CD4-positive, CD25-positive, alpha-beta regulatory T cell (primary cell): ENCODE measurements around the gene PPP2R2D. TPM values are rescaled to one million over a fixed set of nuclear protein-coding genes. Genes with fewer than 3 reads are reported as not detected.
A peak's percentile ranks its signal among the peaks of the same experiment; 100 is the strongest.

Experiments used
- ATAC-seq, 2 donors: fragments of 150-1000 bp; cut with Tn5 transposase; one replicate each; pipeline ENCODE4 v1.10.0; 2021; ENCODE audit warnings: low read depth in 2 of 2, moderate number of reproducible peaks in 2 of 2, moderate library complexity in 1 of 2
- DNase-seq, 3 donors: peaks; one replicate each; pipeline versions ENCODE4 v3.0.0 to v3.0.0-alpha.2; 2012 to 2022; ENCODE audit warnings: mixed read lengths in 1 of 3
- H3K27ac ChIP-seq: one replicate; pipeline ENCODE4 v1.7.0; 2013; ENCODE audit warnings: mild to moderate bottlenecking, low read length; ENCODE audit not compliant: insufficient read depth, poor library complexity, severe bottlenecking
- H3K27me3 ChIP-seq: one replicate; pipeline ENCODE4 v1.7.0; 2013; ENCODE audit warnings: low read length; ENCODE audit not compliant: control insufficient read depth, insufficient read depth
- H3K36me3 ChIP-seq: one replicate; pipeline ENCODE4 v1.7.0; 2013; ENCODE audit warnings: mild to moderate bottlenecking, low read length, moderate library complexity; ENCODE audit not compliant: control insufficient read depth, insufficient read depth
- H3K4me1 ChIP-seq: 2 replicates; pipeline ENCODE4 v1.7.0; 2013; ENCODE audit warnings: mild to moderate bottlenecking, low read length; ENCODE audit not compliant: insufficient read depth, control insufficient read depth, poor library complexity, severe bottlenecking
- H3K4me3 ChIP-seq: one replicate; pipeline ENCODE4 v1.7.0; 2013; ENCODE audit warnings: low read depth, mild to moderate bottlenecking, low read length, moderate library complexity
- H3K9me3 ChIP-seq, 2 experiments: 1 replicate in 1 of 2; 2 replicates in 1 of 2; pipeline ENCODE4 v1.7.0; 2013; ENCODE audit warnings: low read length in 2 of 2, mild to moderate bottlenecking in 1 of 2, moderate library complexity in 1 of 2; ENCODE audit not compliant: control insufficient read depth in 2 of 2
- H3K27ac Mint-ChIP-seq, 3 donors: one replicate each; pipeline ENCODE4 v1.8.0; 2020 to 2022; ENCODE audit warnings: mild to moderate bottlenecking in 3 of 3, mixed read lengths in 3 of 3, moderate library complexity in 2 of 3
- H3K27me3 Mint-ChIP-seq: one replicate; pipeline ENCODE4 v1.8.0; 2022; ENCODE audit warnings: mild to moderate bottlenecking, mixed read lengths
- H3K36me3 Mint-ChIP-seq: one replicate; pipeline ENCODE4 v1.8.0; 2020; ENCODE audit warnings: mixed read lengths
- H3K4me1 Mint-ChIP-seq, 4 donors: one replicate each; pipeline ENCODE4 v1.8.0; 2020 to 2022; ENCODE audit warnings: mixed read lengths in 4 of 4, mild to moderate bottlenecking in 1 of 4
- H3K4me3 Mint-ChIP-seq, 4 donors: one replicate each; pipeline ENCODE4 v1.8.0; 2020 to 2022; ENCODE audit warnings: mild to moderate bottlenecking in 4 of 4, mixed read lengths in 4 of 4, moderate library complexity in 3 of 4
- H3K9me3 Mint-ChIP-seq, 7 donors: one replicate each; pipeline ENCODE4 v1.8.0; 2020 to 2022; ENCODE audit warnings: mixed read lengths in 7 of 7, mild to moderate bottlenecking in 3 of 7, moderate library complexity in 2 of 7
- polyA plus RNA-seq, 4 donors: library from polyadenylated mRNA; unstranded; fragments of 300-500 nt; fragmentation: Illumina TruSeq; gene quantifications; one replicate each; pipeline ENCODE4 v1.2.3, GENCODE V29; 2021
- total RNA-seq: library from RNA; stranded (reverse); gene quantifications from one replicate; pipeline ENCODE4 v1.2.3, GENCODE V29; 2022

The PPP2R2D gene
- total and polyA plus RNA-seq, 5 donors from 2014 or later, result 23.8 to 48.1 (median 26.6) TPM

DNA sequence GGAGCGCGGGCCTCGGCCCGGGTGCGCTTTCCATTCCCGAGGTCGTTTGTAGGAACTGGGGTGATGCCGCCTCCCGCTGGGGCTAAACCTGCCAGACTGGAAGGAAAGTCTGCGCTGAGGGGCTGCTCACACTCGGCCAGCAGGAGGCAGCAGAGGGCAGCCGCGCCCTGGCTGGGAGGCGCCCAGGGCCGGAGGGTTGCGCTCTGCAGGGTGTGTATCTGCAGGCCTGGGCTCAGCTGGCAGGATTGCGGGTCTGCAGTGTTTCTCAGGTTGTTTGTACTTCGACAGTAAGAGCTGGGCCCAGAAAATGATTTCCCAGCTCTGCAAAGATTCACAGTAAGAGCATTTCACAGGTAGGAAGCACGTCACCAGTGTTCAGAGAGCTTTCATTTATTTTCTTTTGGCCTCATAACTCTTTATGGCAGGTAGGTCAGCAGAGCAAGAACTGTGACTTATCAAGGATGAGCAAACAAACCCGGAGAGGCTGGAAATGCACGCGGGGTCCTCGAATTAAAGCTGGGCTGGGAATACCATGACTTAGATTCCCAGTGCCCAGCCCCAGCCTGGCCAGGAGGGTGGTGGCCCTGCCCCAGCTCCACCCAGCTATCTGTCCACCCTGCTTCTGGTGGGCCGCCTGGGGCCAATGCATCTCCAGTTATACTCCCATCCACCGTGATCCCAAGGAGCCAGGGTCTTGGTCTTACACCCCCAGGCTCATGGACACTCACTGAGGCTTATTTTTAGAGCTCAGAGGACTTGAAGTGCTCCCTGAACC lies 15.2 kb upstream of the PPP2R2D start:
- Histone ChIP-seq H3K4me3 (no peak overlapping the region), H3K4me1 (no peaks in the 10 kb centered on the region), H3K27me3 (no peaks in the 10 kb centered on the region), H3K36me3 (no peaks in the 10 kb centered on the region), H3K9me3 (no peaks in the 10 kb centered on the region), H3K27ac (no peak overlapping the region)
- H3K4me1 Mint-ChIP-seq, result peaks cover 0 to 9% (median 1%) of the 10 kb centered on the region in 4 donors
- H3K27me3 Mint-ChIP-seq, result peaks cover 6% of the 10 kb centered on the region
- DNase-seq (peak; percentile 63 to 79 (median 72)), ATAC-seq (peak; percentile 92 to 94)
- peaks cover 0 to 3% (median 0%) of the 10 kb centered on the region in 7 donors for H3K9me3 Mint-ChIP-seq
- peak overlapping the region in 2 of 3 donors; percentile 55 to 76 for H3K27ac Mint-ChIP-seq
- no peaks in the 10 kb centered on the region for H3K36me3 Mint-ChIP-seq
- H3K4me3 Mint-ChIP-seq, result no peak overlapping the region

DNA sequence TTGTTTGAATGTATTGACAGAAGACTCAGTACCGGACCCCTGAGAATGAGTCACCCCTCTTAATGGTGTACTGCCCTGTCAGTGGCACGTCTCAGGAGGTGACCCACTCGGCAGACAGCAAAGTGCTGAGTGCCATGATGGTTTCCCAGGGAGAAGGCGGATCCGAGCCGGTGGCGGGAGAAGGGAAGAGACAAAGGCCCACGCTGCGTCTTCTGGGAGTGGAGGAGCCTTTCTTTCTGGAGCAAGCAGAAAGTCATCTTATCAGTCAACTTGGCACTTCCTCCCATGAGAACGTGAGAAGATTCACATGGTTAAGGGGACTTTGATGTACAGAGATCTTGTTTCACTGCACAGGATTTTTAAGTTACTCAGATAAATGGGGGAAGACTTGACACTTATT lies 14.6 kb upstream of the PPP2R2D start:
- Histone ChIP-seq H3K27ac (no peak overlapping the region), H3K4me1 (no peaks in the 10 kb centered on the region), H3K36me3 (no peaks in the 10 kb centered on the region), H3K27me3 (no peaks in the 10 kb centered on the region), H3K9me3 (no peaks in the 10 kb centered on the region), H3K4me3 (no peak overlapping the region)
- Mint-ChIP-seq H3K9me3 (no peaks in the 10 kb centered on the region), H3K4me3 (no peak overlapping the region), H3K36me3 (no peaks in the 10 kb centered on the region), H3K27ac (peak overlapping the region in 1 of 3 donors; percentile 55), H3K27me3 (peaks cover 6% of the 10 kb centered on the region), H3K4me1 (peaks cover 0 to 9% (median 1%) of the 10 kb centered on the region in 4 donors)
- ATAC-seq (no peak), DNase-seq (no peak)

DNA sequence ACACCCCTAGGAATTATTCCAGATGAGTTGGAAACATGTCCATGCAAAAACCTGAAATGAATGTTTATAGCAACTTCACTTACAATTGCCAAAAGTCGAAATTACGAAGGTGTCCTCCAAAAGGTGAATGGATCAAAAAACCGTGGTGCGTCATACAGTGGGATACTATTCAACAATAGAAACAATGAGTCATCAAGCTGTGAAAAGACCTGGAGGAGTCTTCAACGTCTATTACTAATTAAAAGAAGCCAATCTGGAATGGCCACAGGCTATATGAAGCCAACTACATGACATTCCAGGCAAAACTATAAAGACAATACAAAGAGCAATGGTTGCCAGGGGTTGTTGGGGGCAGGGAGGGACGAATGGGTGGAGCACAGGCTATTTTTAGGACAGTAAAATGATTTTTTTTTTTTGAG lies 12.6 kb upstream of the PPP2R2D start:
- Histone ChIP-seq H3K4me3 (no peak overlapping the region), H3K36me3 (no peaks in the 10 kb centered on the region), H3K27me3 (no peaks in the 10 kb centered on the region), H3K4me1 (no peaks in the 10 kb centered on the region), H3K9me3 (no peaks in the 10 kb centered on the region), H3K27ac (no peak overlapping the region)
- Mint-ChIP-seq H3K4me3 (no peak overlapping the region), H3K36me3 (no peaks in the 10 kb centered on the region), H3K4me1 (peaks cover 0 to 9% (median 1%) of the 10 kb centered on the region in 4 donors), H3K27ac (no peak overlapping the region), H3K9me3 (no peaks in the 10 kb centered on the region), H3K27me3 (peaks cover 6% of the 10 kb centered on the region)
- ATAC-seq (no peak), DNase-seq (no peak)

GRCh38 chr10:131889755-131890154 lies 11.1 kb upstream of the PPP2R2D start:
- H3K4me1 ChIP-seq, result no peaks in the 10 kb centered on the region
- ATAC-seq, result no peak

GRCh38 chr10:131890276-131891195 lies 10.3 kb upstream of the PPP2R2D start:
- Histone ChIP-seq H3K36me3 (no peaks in the 10 kb centered on the region), H3K4me3 (no peak overlapping the region), H3K27ac (no peak overlapping the region), H3K4me1 (no peaks in the 10 kb centered on the region), H3K9me3 (no peaks in the 10 kb centered on the region), H3K27me3 (no peaks in the 10 kb centered on the region)
- H3K36me3 Mint-ChIP-seq, result no peaks in the 10 kb centered on the region
- H3K27me3 Mint-ChIP-seq, result peaks cover 14% of the 10 kb centered on the region
- no peak for ATAC-seq
- H3K4me3 Mint-ChIP-seq, result no peak overlapping the region
- peaks cover 0 to 7% (median under 1%) of the 10 kb centered on the region in 4 donors for H3K4me1 Mint-ChIP-seq
- no peak for DNase-seq
- H3K9me3 Mint-ChIP-seq, result no peaks in the 10 kb centered on the region
- no peak overlapping the region for H3K27ac Mint-ChIP-seq

More at GRCh38 chr10:131889755-131890154, 11.1 kb upstream of the PPP2R2D start:
- H3K36me3 Mint-ChIP-seq, result no peaks in the 10 kb centered on the region
- H3K4me3 ChIP-seq, result no peak overlapping the region
- no peak for DNase-seq
- H3K27ac ChIP-seq, result no peak overlapping the region
- H3K4me3 Mint-ChIP-seq, result no peak overlapping the region
- no peaks in the 10 kb centered on the region for H3K36me3 ChIP-seq
- peaks cover 14% of the 10 kb centered on the region for H3K27me3 Mint-ChIP-seq
- no peak overlapping the region for H3K27ac Mint-ChIP-seq
- H3K9me3 ChIP-seq, result no peaks in the 10 kb centered on the region
- H3K4me1 Mint-ChIP-seq, result peaks cover 0 to 9% (median 1%) of the 10 kb centered on the region in 4 donors
- no peaks in the 10 kb centered on the region for H3K27me3 ChIP-seq
- H3K9me3 Mint-ChIP-seq, result no peaks in the 10 kb centered on the region

- H3K27me3 ChIP-seq, result no peaks in the 10 kb centered on the region
- DNase-seq (no peak), ATAC-seq (no peak)
- no peak overlapping the region for H3K27ac ChIP-seq
- no peak overlapping the region for H3K4me3 ChIP-seq
- no peaks in the 10 kb centered on the region for H3K9me3 ChIP-seq
- no peaks in the 10 kb centered on the region for H3K9me3 Mint-ChIP-seq
- peaks cover 18% of the 10 kb centered on the region for H3K27me3 Mint-ChIP-seq
- H3K36me3 ChIP-seq, result no peaks in the 10 kb centered on the region
- peaks cover 0 to 2% (median under 1%) of the 10 kb centered on the region in 4 donors for H3K4me1 Mint-ChIP-seq
- peak overlapping the region in 1 of 3 donors; percentile 82 for H3K27ac Mint-ChIP-seq
- H3K4me1 ChIP-seq, result no peaks in the 10 kb centered on the region
- H3K4me3 Mint-ChIP-seq, result peak overlapping the region in 1 of 4 donors; percentile 27
- H3K36me3 Mint-ChIP-seq, result no peaks in the 10 kb centered on the region
Observed at GRCh38 chr10:131891196-131891928, 9.4 kb upstream of the PPP2R2D start.
